ENCODE data around the gene EOLA2. TPM values are rescaled to one million over a fixed set of nuclear protein-coding genes. Genes with fewer than 3 reads are reported as not detected.

EOLA2 gene
- 10 to 100 TPM; 30.1 to 36.7 (median 31.4) TPM for total RNA-seq (2021; fragmentation: NEBNext Ultra II Directional; extraction: Animal tissue kit (Norgen Biotek cat#: 25700))
- long read RNA-seq, transcript CXorf40B-202 (5 exons, 1,316 nt): minor isoform, 6 of 48 reads
- long read RNA-seq, transcript CXorf40B-203 (5 exons, 1,653 nt): major isoform, 20 of 48 reads
- long read RNA-seq, partial matches to known transcripts: 6 of 48 reads
- long read RNA-seq, other reads (novel, unspliced or antisense): 13 of 48 reads

DNA sequence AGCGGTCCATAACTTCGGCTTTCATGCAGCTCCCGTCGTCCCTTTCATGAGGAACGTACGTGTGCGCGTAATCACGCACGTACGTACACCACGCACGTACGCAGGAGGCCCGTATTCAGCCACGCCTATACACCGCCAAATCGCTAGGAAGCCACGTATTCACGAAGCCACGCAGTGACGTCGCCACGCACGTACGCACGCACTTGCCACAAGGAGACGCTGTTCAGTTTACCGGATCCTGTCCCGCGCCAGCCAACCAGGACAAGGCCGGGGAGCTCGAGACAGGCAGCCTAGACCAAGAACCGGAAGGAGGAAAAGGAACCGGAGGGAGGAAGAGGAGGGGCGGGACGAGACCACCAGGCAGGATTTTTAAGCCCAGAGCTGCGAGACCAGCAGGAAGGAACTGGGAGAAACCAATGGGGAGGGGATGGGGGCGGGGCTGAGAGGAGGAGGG lies at the start of gene EOLA2:
EOLA2 (minus strand) TSS at position 65 of the 454 bp plus-strand sequence. CDS start 4,617 bp downstream, outside the sequence.
- H3K9me3 Mint-ChIP-seq: no peaks in the 10 kb centered on the region
- H3K27me3 Mint-ChIP-seq (ENCODE audit: insufficient read depth): no peaks in the 10 kb centered on the region
- DNase-seq: peak; percentile 97
- peak within 1 kb of the TSS; percentile 99 for H3K27ac Mint-ChIP-seq
- no peaks in the 10 kb centered on the region for H3K36me3 Mint-ChIP-seq (ENCODE audit: low read depth)
- TF ChIP-seq, protein P1, sequence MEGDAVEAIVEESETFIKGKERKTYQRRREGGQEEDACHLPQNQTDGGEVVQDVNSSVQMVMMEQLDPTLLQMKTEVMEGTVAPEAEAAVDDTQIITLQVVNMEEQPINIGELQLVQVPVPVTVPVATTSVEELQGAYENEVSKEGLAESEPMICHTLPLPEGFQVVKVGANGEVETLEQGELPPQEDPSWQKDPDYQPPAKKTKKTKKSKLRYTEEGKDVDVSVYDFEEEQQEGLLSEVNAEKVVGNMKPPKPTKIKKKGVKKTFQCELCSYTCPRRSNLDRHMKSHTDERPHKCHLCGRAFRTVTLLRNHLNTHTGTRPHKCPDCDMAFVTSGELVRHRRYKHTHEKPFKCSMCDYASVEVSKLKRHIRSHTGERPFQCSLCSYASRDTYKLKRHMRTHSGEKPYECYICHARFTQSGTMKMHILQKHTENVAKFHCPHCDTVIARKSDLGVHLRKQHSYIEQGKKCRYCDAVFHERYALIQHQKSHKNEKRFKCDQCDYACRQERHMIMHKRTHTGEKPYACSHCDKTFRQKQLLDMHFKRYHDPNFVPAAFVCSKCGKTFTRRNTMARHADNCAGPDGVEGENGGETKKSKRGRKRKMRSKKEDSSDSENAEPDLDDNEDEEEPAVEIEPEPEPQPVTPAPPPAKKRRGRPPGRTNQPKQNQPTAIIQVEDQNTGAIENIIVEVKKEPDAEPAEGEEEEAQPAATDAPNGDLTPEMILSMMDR (IDR thresholded peaks at IDR 0.05): peak; percentile 79
- H3K4me3 Mint-ChIP-seq: peak within 1 kb of the TSS; percentile 94
- H3K4me1 Mint-ChIP-seq (ENCODE audit: low read depth): no peaks in the 10 kb centered on the region

DNA sequence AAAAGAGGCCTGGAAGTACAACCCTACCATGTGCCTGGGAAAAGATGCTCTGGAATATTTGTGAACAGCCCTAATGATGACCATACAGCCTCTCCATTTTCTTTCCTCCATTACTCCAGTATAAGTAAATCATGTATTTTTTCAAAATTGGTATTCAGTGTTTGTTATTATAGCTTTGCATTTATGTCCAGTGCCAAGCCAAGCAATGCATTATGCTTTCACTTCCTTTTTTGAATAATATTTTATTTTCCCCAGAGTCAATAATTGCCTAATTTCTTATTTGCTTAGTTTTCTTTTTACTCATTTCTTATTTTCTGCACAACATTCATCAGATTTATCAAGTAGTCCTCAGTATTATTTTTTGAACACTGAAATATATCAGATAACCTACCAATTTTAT lies 49.3 kb upstream of the EOLA2 start:
- Mint-ChIP-seq H3K4me3 (no peak overlapping the region), H3K27me3 (ENCODE audit: insufficient read depth) (no peaks in the 10 kb centered on the region), H3K36me3 (ENCODE audit: low read depth) (0 out of 2 replicates have a peak, but pooled peaks cover under 1% of the 10 kb centered on the region), H3K9me3 (no peaks in the 10 kb centered on the region), H3K27ac (no peak overlapping the region), H3K4me1 (ENCODE audit: low read depth) (no peaks in the 10 kb centered on the region)
- no peak for DNase-seq
- TF ChIP-seq, protein P1 (IDR thresholded peaks at IDR 0.05): no peak

DNA sequence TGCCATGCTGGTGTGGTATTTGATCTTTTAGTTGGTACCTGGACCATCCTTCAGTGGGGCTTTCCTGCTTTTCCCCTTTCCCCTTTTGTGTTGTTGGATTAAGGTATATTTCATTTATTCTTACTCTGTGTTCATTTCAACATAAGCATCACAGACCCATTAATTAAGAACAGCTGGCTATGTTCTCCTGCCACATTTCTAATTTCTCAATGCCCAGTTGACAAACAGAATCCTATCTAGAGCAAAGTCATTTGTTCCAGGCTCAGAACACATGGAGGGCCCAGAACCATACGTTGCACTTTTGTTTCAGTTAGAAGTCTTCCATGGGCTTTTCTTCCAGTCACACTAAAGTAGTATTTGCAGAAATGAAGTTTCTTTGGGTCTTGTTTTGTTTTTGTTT lies 46.1 kb upstream of the EOLA2 start:
- DNase-seq: no peak
- TF ChIP-seq, protein P1 (IDR thresholded peaks at IDR 0.05): no peak
- Mint-ChIP-seq H3K9me3 (no peaks in the 10 kb centered on the region), H3K4me3 (no peak overlapping the region), H3K36me3 (ENCODE audit: low read depth) (no peaks in the 10 kb centered on the region), H3K4me1 (ENCODE audit: low read depth) (no peaks in the 10 kb centered on the region; the same call in 1 of the 2 replicates), H3K27ac (no peak overlapping the region), H3K27me3 (ENCODE audit: insufficient read depth) (no peaks in the 10 kb centered on the region)

DNA sequence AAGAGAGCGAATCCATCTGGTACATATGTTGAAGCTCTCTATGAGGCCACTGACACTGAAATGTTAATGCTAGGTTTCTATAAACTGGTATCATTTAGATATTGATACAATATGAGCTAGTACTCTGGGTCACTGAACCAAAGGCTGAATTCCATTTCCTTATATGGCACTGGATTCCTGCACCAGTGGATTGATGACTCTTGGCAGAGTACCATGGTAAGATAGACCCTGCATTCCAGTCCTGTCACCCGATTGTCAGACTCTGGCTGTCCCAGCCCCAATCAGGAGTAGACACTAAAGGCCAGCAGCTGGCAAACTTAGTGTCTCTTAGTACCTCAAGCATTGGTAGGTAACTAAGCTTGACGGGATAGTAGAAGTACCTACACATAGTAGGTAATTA lies 44.0 kb upstream of the EOLA2 start:
- no peak overlapping the region for H3K4me3 Mint-ChIP-seq
- no peaks in the 10 kb centered on the region for H3K36me3 Mint-ChIP-seq (ENCODE audit: low read depth)
- H3K27ac Mint-ChIP-seq: no peak overlapping the region
- TF ChIP-seq, protein P1 (IDR thresholded peaks at IDR 0.05): no peak
- H3K27me3 Mint-ChIP-seq (ENCODE audit: insufficient read depth): no peaks in the 10 kb centered on the region; the same call in 1 of the 2 replicates
- H3K4me1 Mint-ChIP-seq (ENCODE audit: low read depth): no peaks in the 10 kb centered on the region; the same call in 1 of the 2 replicates
- H3K9me3 Mint-ChIP-seq: no peaks in the 10 kb centered on the region
- no peak for DNase-seq

DNA sequence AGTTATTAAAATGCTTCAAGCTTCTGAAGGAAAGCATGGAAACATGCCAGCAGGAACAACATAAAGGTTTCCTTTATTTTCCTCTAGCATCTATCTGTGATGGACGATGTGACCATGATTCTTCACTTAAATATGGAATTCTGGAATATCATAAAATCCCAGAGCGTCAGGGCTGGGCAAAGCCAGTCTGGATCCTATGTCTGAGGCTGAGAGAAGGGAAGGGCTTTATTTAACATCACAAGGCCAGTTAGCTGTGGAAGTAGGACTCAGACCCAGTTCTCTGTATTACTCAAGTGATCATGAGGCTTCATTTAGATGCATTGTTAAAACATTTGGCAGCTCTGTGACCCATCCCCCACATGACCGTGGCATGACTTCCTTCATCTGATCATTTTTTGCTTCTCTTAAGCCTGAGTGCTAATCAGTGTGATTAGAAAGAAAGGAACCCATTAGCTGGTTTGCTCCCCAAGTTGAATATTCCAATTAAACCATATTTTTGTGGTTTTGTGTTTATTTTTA lies 40.9 kb upstream of the EOLA2 start:
- no peaks in the 10 kb centered on the region for H3K36me3 Mint-ChIP-seq (ENCODE audit: low read depth)
- H3K4me3 Mint-ChIP-seq: no peak overlapping the region
- H3K27me3 Mint-ChIP-seq (ENCODE audit: insufficient read depth): no peaks in the 10 kb centered on the region; the same call in 1 of the 2 replicates
- H3K27ac Mint-ChIP-seq: no peak overlapping the region
- H3K4me1 Mint-ChIP-seq (ENCODE audit: low read depth): no peaks in the 10 kb centered on the region; the same call in 1 of the 2 replicates
- H3K9me3 Mint-ChIP-seq: no peaks in the 10 kb centered on the region
- no peak for DNase-seq
- TF ChIP-seq, protein P1 (IDR thresholded peaks at IDR 0.05): no peak
